HTR-8/SVneo (cell line): ENCODE measurements around the gene PRPF18.
"Not testable (repeated sequence)": the region's sequence is repeated elsewhere in the genome, so short reads cannot be mapped to it uniquely, and the experiment has no call there.

ENCODE experiments used
- DNase-seq: peaks from one replicate; pipeline ENCODE4 v3.0.0; 2011; ENCODE audit warnings: low spot score, mixed read lengths; ENCODE audit not compliant: insufficient read length
- FAIRE-seq: peaks from 2 replicates; lab custom pipeline; 2011; peaks lifted over from hg19 to GRCh38; lab: Jason Lieb, UNC

The PRPF18 gene

GRCh38 chr10:13586676-13587355 is at the start of gene PRPF18:
TSS of gene PRPF18 (plus strand) at chr10:13586965. CDS start at chr10:13587087, 122 bp downstream.
- FAIRE-seq, result no peak
- peak; percentile 95 for DNase-seq

GRCh38 chr10:13537985-13538384 is 48.8 kb upstream of the PRPF18 start:
- not testable (repeated sequence) for DNase-seq, FAIRE-seq

GRCh38 chr10:13542533-13542932 is 44.2 kb upstream of the PRPF18 start:
- FAIRE-seq (no peak), DNase-seq (no peak)

GRCh38 chr10:13550802-13551201 is 36.0 kb upstream of the PRPF18 start:
- FAIRE-seq (no peak), DNase-seq (no peak)

GRCh38 chr10:13555884-13556510 is 30.8 kb upstream of the PRPF18 start:
- no peak for FAIRE-seq

GRCh38 chr10:13559124-13559700 is 27.6 kb upstream of the PRPF18 start:
- FAIRE-seq (no peak), DNase-seq (no peak)

More at GRCh38 chr10:13555884-13556510, 30.8 kb upstream of the PRPF18 start:
- DNase-seq, result no peak

GRCh38 chr10:13560597-13560996 is 26.2 kb upstream of the PRPF18 start:
- FAIRE-seq (no peak), DNase-seq (no peak)

GRCh38 chr10:13563481-13564445 is 23.0 kb upstream of the PRPF18 start:
- DNase-seq (no peak), FAIRE-seq (no peak)

- DNase-seq, result no peak
- no peak for FAIRE-seq
Observed at GRCh38 chr10:13564576-13564975, 22.2 kb upstream of the PRPF18 start.

GRCh38 chr10:13567030-13567429 is 19.7 kb upstream of the PRPF18 start:
- DNase-seq, result no peak
- FAIRE-seq, result no peak

- DNase-seq, result no peak
- no peak for FAIRE-seq
Observed at GRCh38 chr10:13571541-13571940, 15.2 kb upstream of the PRPF18 start.

GRCh38 chr10:13573960-13574359 is 12.8 kb upstream of the PRPF18 start:
- DNase-seq, result no peak
- FAIRE-seq, result no peak

GRCh38 chr10:13585195-13585751 is 1.5 kb upstream of the PRPF18 start:
- DNase-seq, result no peak
- FAIRE-seq, result no peak

GRCh38 chr10:13585943-13586342 is 822 bp upstream of the PRPF18 start:
- FAIRE-seq (no peak), DNase-seq (no peak)

GRCh38 chr10:13587391-13587790 is 626 bp downstream of the PRPF18 start:
- FAIRE-seq (no peak), DNase-seq (no peak)

- DNase-seq, result no peak
- no peak for FAIRE-seq
Observed at GRCh38 chr10:13589316-13589715, 2.6 kb downstream of the PRPF18 start.

GRCh38 chr10:13590886-13591285 is 4.1 kb downstream of the PRPF18 start:
- FAIRE-seq (no peak), DNase-seq (no peak)

- DNase-seq, result no peak
- FAIRE-seq, result no peak
Observed at GRCh38 chr10:13592306-13592705, 5.5 kb downstream of the PRPF18 start.

GRCh38 chr10:13593535-13593934 is 6.8 kb downstream of the PRPF18 start:
- FAIRE-seq (no peak), DNase-seq (no peak)

- DNase-seq, result no peak
- no peak for FAIRE-seq
Observed at GRCh38 chr10:13594641-13595040, 7.9 kb downstream of the PRPF18 start.
